H1 (cell line): ENCODE data around the gene MCHR1.

Experiments used
- CHD1 ChIP-seq: IDR thresholded peaks from 2 replicates; pipeline ENCODE4 v1.6.1; 2012; ENCODE audit warnings: low read depth, low read length, improper control_type of control experiment
- EZH2 ChIP-seq: fragments of 200-600 bp; sonication (generic); IDR thresholded peaks from 2 replicates; pipeline ENCODE4 v1.7.1; 2012; ENCODE audit warnings: low read depth, mild to moderate bottlenecking, moderate library complexity, low read length, inconsistent platforms; ENCODE audit not compliant: severe bottlenecking

- TF ChIP-seq EZH2 (no peak), CHD1 (no peak)
Measured at GRCh38 chr22:40653361-40653760, 25.9 kb upstream of the MCHR1 start.
